Esophagus squamous epithelium (tissue), 5 donors: ENCODE results near the gene PDGFRA. TPM values are rescaled to one million over a fixed set of nuclear protein-coding genes. Genes with fewer than 3 reads are reported as not detected.

ENCODE experiments used
- DNase-seq: peaks from one replicate; lab custom pipeline; 2025; lab: John Stamatoyannopoulos, UW
- H3K27ac ChIP-seq, 4 donors: fragments of 200-600 bp; sonication (generic); one replicate each; pipeline ENCODE4 v1.5.1; 2016 to 2019; ENCODE audit warnings: mild to moderate bottlenecking in 1 of 4
- H3K27me3 ChIP-seq, 4 donors: fragments of 200-600 bp; sonication (generic); 1 replicate in 3 of 4; 2 replicates in 1 of 4; pipeline versions ENCODE4 v1.5.1 to v1.6.0; 2017 to 2021; ENCODE audit warnings: antibody characterized with exemption in 1 of 4
- H3K36me3 ChIP-seq, 3 donors: fragments of 200-600 bp; sonication (generic); one replicate each; pipeline ENCODE4 v1.5.1; 2016 to 2019
- H3K4me1 ChIP-seq, 3 donors: fragments of 200-600 bp; sonication (generic); one replicate each; pipeline ENCODE4 v1.5.1; 2017 to 2019
- H3K4me3 ChIP-seq, 4 donors: fragments of 200-600 bp; sonication (generic); 1 replicate in 3 of 4; 2 replicates in 1 of 4; pipeline ENCODE4 v1.5.1; 2016 to 2019; ENCODE audit warnings: mild to moderate bottlenecking in 2 of 4, moderate library complexity in 1 of 4
- H3K9me3 ChIP-seq, 3 donors: fragments of 200-600 bp; sonication (generic); one replicate each; pipeline ENCODE4 v1.5.1; 2016 to 2019
- POLR2A ChIP-seq, 4 donors: fragments of 450-650 bp; IDR thresholded peaks; one replicate each; pipeline ENCODE4 v1.6.1; 2017; ENCODE audit warnings: antibody characterized with exemption in 4 of 4, mild to moderate bottlenecking in 4 of 4, moderate library complexity in 3 of 4
- WGBS, 2 donors: methylation state at CpG; one replicate each; pipeline ENCODE4 v1.1.5; 2018; 5-methylcytosine and 5-hydroxymethylcytosine counted together
- intact Hi-C: fragments of 100-400 bp; cut with DNase I; formaldehyde crosslinking; loops from one replicate; pipeline ENCODE4 v1.15.0; 2022
- total RNA-seq, 4 donors: library from RNA; depleted of rRNA; stranded (reverse); fragments of >200 nt; gene quantifications; one replicate each; pipeline ENCODE4 v1.1.0, GENCODE V29; 2016
- TF ChIP-seq, protein P1 (sequence below), 6 experiments: fragments of 450-650 bp in 4 of 6; fragments of 200-600 bp in 2 of 6; sonication (generic) in 2 of 6; IDR thresholded peaks; one replicate each; pipeline ENCODE4 v1.5.1; 2016 to 2019; ENCODE audit warnings: antibody characterized with exemption in 6 of 6, mild to moderate bottlenecking in 4 of 6, moderate library complexity in 4 of 6
- donor health status: DM: yes; HTN: yes; CAD: no.

Gene PDGFRA
- total RNA-seq, 4 donors from 2014 or later: 10.8 to 81.8 (median 28.3) TPM

DNA sequence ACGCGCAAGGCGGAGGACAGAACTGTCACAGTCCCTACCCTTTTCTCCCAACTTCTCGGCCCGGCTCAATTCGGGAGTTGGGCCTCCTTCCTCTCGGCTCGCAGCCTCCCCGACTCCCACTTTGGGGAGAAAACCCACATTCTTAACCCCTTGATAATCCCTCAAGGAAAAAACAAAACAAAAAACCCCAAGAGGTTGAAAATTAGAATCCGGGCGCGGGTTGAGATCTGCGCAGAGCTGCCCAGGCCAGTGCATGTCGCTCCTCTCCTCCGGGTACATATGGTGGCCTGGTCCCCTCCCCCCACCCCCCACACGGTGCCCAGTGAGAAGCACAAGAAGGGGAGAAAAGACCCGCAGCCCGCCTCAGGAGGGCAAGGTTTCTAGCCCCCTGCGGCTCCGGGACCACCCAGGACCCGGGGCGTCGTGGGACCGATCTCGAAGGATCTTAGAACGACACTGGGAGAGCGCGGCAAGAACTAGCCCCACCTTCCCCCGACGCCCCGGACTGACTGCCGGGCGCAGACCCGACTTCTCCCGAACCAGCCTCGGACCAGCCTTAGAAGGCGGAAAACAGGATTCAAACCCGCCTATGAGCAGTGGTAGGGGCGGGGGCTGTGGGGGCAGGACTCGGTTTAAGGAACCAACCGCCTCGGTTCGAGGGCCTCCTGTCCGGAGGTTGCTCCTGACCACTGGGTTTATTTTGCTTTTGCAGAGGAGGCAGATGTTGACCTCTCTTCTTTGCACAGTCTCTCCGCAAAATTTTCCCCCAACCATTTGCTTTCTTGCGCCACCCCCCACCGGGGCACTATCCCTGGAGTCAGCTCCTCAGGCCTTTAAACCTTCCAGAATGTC, 2.5 kb upstream of the PDGFRA start:
- Histone ChIP-seq H3K36me3 (no peaks in the 10 kb centered on the region), H3K27ac (peak overlapping the region; percentile 55 to 81 (median 72)), H3K4me3 (peak overlapping the region; percentile 21 to 79 (median 44)), H3K4me1 (peaks cover 34 to 65% (median 45%) of the 10 kb centered on the region in 3 donors), H3K27me3 (peaks cover 0 to 99% (median 28%) of the 10 kb centered on the region in 4 donors), H3K9me3 (no peaks in the 10 kb centered on the region)
- 11 to 25% methylated on average over 16 to 42 of the region's 47 CpGs for WGBS, 2 donors
- intact Hi-C loops: no loop called here
- TF ChIP-seq POLR2A (IDR thresholded peaks at IDR 0.05): peak in 2 of 4 donors; percentile 62
- TF ChIP-seq, protein P1, sequence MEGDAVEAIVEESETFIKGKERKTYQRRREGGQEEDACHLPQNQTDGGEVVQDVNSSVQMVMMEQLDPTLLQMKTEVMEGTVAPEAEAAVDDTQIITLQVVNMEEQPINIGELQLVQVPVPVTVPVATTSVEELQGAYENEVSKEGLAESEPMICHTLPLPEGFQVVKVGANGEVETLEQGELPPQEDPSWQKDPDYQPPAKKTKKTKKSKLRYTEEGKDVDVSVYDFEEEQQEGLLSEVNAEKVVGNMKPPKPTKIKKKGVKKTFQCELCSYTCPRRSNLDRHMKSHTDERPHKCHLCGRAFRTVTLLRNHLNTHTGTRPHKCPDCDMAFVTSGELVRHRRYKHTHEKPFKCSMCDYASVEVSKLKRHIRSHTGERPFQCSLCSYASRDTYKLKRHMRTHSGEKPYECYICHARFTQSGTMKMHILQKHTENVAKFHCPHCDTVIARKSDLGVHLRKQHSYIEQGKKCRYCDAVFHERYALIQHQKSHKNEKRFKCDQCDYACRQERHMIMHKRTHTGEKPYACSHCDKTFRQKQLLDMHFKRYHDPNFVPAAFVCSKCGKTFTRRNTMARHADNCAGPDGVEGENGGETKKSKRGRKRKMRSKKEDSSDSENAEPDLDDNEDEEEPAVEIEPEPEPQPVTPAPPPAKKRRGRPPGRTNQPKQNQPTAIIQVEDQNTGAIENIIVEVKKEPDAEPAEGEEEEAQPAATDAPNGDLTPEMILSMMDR (IDR thresholded peaks at IDR 0.05): no peak
- no peak for DNase-seq

DNA sequence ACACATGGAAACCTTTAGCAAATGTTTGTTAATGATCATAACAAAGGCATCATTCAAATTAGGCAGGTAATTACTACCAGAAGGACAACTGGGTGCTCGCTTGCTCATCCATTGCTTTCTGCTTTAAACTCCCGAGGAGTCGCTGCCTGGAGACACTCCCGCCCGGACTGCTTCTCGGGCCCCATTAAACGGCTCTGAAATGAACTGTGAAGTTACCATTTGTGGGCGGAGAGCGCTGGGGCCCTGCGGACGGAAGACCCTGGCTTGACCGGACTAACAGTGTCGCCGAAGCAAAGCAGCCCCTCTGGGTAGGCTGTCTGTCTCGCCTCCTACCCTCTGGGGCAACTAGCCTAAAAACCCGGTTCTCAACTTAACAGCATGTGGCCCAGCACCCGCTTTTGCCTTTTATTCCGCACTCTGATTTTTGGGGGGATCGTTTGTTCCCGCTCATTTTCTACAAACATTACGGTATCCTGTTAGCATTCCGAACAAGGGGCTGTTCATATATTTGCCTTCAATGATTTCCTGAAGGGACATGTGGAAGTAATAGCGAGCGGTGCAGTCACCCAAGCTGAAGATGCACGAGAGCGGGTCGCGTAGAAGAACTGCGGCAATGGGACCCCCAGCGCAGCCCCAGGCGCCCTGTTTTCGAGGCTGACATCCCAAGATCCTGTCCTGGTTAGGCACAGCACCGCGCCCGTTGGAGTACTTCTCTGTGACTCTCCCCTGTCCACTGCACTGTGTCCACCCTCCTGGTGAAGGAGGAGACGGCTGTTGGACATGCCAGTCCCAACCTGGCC, 1.6 kb upstream of the PDGFRA start:
- no peak for TF ChIP-seq POLR2A (IDR thresholded peaks at IDR 0.05)
- TF ChIP-seq, protein P1 (IDR thresholded peaks at IDR 0.05): no peak
- peaks cover 0 to 99% (median 35%) of the 10 kb centered on the region in 4 donors for H3K27me3 ChIP-seq
- no peaks in the 10 kb centered on the region for H3K36me3 ChIP-seq
- peak overlapping the region; percentile 21 to 79 (median 44) for H3K4me3 ChIP-seq
- WGBS, 2 donors: 2 to 6% methylated on average over 18 to 23 of the region's 36 CpGs
- H3K27ac ChIP-seq: peak overlapping the region; percentile 25 to 81 (median 72)
- H3K9me3 ChIP-seq: no peaks in the 10 kb centered on the region
- no peak for DNase-seq
- intact Hi-C loops: no loop called here
- peaks cover 42 to 74% (median 53%) of the 10 kb centered on the region in 3 donors for H3K4me1 ChIP-seq

DNA sequence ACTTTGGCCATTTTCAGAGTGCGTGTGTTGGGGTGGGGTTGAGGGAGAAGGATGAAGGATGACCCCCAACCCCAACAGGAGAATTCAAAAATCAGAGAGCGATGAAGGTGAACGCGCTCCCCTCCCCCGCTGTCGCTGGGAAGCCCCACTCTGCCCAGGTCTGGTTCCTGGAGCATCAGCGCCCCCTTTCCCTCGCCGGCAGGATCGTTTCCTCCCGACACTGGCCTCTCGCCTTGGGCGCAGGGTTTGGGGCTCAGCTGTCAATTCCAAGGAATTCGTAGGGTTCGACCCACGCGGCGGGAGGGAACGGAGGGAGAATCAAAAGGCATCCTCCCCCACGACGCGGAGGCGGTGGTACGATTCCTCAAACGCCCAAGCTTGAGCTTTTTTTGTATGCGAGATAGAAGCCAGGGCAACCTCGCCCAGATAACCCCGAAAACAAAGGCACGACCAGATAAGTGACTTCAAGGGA, 1.0 kb upstream of the PDGFRA start:
- H3K4me1 ChIP-seq: peaks cover 46 to 80% (median 59%) of the 10 kb centered on the region in 3 donors
- intact Hi-C loops: no loop called here

DNA sequence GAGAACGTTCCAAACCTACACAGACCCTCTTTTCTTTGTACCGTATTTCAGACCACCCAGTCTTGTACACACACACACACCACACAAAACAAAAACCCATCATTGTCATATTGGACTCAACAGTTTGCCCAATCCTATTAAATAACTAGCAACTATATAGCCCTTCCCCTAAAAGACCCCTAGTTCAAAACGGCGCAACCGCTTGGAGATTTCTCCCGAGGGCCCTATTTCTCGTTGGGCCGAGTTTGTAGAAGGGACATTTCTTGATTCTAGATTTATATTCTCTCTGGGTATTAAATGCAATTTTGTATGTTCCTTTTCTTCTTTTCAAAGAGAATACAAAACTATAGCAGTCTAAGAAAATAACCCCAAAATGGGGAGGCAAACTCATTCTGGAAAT, 547 bp upstream of the PDGFRA start:
- intact Hi-C loops: no loop called here
- Histone ChIP-seq H3K36me3 (no peaks in the 10 kb centered on the region), H3K4me1 (peaks cover 46 to 84% (median 61%) of the 10 kb centered on the region in 3 donors), H3K9me3 (no peaks in the 10 kb centered on the region), H3K27ac (peak overlapping the region; percentile 25 to 81 (median 72)), H3K27me3 (peaks cover 0 to 100% (median 37%) of the 10 kb centered on the region in 4 donors), H3K4me3 (peak overlapping the region; percentile 21 to 79 (median 44))
- WGBS, 2 donors: 19 to 23% methylated on average over 8 of the region's 8 CpGs
- TF ChIP-seq POLR2A (IDR thresholded peaks at IDR 0.05): no peak
- TF ChIP-seq, protein P1 (IDR thresholded peaks at IDR 0.05): no peak
- DNase-seq: no peak

More for the DNA sequence above, 1.0 kb upstream of the PDGFRA start:
- no peak for TF ChIP-seq POLR2A (IDR thresholded peaks at IDR 0.05)
- TF ChIP-seq, protein P1 (IDR thresholded peaks at IDR 0.05): peak; percentile 25 to 86 (median 58)
- H3K9me3 ChIP-seq: no peaks in the 10 kb centered on the region
- H3K27ac ChIP-seq: peak overlapping the region; percentile 25 to 81 (median 72)
- WGBS, 2 donors: 13 to 23% methylated on average over 4 to 8 of the region's 29 CpGs
- no peaks in the 10 kb centered on the region for H3K36me3 ChIP-seq
- DNase-seq: peak; percentile 2
- peaks cover 0 to 100% (median 37%) of the 10 kb centered on the region in 4 donors for H3K27me3 ChIP-seq
- H3K4me3 ChIP-seq: peak overlapping the region; percentile 21 to 79 (median 44)
